Mammary epithelial cell (primary cell): ENCODE results near the gene MERTK.
"Not testable (repeated sequence)": the region's sequence is repeated elsewhere in the genome, so short reads cannot be mapped to it uniquely, and the experiment has no call there.

Experiments used
- EZH2 ChIP-seq: IDR thresholded peaks from 2 replicates; pipeline ENCODE4 v1.6.1; 2012; ENCODE audit warnings: low read length, inconsistent platforms, borderline replicate concordance
- TF ChIP-seq, protein P1 (sequence below), 2 donors: IDR thresholded peaks in 1 of 2; conservative IDR thresholded peaks in 1 of 2; 2 replicates each; pipeline ENCODE4 v1.5.1; 2011 to 2012; ENCODE audit warnings: inconsistent platforms in 2 of 2, low read length in 2 of 2, mild to moderate bottlenecking in 2 of 2, control low read depth in 1 of 2, low read depth in 1 of 2; ENCODE audit not compliant: insufficient read depth in 1 of 2; ENCODE audit errors: extremely low read depth in 1 of 2

DNA sequence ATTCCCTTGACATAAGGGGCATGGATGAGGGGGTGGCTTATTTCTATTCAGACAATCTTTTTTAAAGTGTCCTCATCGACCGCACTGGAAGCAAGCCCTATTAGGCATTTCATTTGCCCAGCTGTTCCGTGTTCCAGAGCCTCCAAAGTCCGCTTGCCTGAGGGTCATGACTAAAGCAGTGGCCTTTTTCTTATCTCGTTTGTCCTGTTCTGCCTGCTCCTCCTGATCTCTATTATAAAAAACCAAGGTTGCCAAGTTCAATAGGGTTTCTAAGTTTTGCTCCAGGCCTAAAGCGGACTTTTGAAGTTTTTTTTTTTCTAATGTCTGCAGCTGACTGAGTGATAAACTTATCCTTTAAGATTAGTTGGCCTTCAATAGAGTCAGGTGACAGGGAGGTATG lies 143.1 kb downstream of the MERTK start:
- TF ChIP-seq, protein P1, sequence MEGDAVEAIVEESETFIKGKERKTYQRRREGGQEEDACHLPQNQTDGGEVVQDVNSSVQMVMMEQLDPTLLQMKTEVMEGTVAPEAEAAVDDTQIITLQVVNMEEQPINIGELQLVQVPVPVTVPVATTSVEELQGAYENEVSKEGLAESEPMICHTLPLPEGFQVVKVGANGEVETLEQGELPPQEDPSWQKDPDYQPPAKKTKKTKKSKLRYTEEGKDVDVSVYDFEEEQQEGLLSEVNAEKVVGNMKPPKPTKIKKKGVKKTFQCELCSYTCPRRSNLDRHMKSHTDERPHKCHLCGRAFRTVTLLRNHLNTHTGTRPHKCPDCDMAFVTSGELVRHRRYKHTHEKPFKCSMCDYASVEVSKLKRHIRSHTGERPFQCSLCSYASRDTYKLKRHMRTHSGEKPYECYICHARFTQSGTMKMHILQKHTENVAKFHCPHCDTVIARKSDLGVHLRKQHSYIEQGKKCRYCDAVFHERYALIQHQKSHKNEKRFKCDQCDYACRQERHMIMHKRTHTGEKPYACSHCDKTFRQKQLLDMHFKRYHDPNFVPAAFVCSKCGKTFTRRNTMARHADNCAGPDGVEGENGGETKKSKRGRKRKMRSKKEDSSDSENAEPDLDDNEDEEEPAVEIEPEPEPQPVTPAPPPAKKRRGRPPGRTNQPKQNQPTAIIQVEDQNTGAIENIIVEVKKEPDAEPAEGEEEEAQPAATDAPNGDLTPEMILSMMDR (conservative IDR thresholded peaks at IDR 0.05 in 1 of 2, IDR thresholded peaks at IDR 0.05 in 1 of 2; ENCODE audit: extremely low read depth in 1 of 2, insufficient read depth in 1 of 2, low read depth in 1 of 2, low read length in 2 of 2): not testable (repeated sequence)
- TF ChIP-seq EZH2: not testable (repeated sequence)
